LNCAP (cell line): Measurements from ENCODE around the gene PTPRM.

Experiments used
- CTCF ChIP-seq: fragments of 450-650 bp; IDR thresholded peaks from 2 replicates; pipeline ENCODE4 v1.5.1; 2017; ENCODE audit warnings: mild to moderate bottlenecking

The PTPRM gene

GRCh38 chr18:8299054-8299980 is 732.2 kb downstream of the PTPRM start:
- TF ChIP-seq CTCF: no peak

- no peak for TF ChIP-seq CTCF
These were observed 733.8 kb downstream of the PTPRM start for GRCh38 chr18:8300751-8301410.

GRCh38 chr18:8301427-8302172 is 734.5 kb downstream of the PTPRM start:
- TF ChIP-seq CTCF: no peak

GRCh38 chr18:8303151-8303755 is 736.1 kb downstream of the PTPRM start:
- TF ChIP-seq CTCF: no peak

- TF ChIP-seq CTCF: no peak
These were observed 740.8 kb downstream of the PTPRM start for GRCh38 chr18:8307960-8308359.

- TF ChIP-seq CTCF: no peak
These were observed 745.9 kb downstream of the PTPRM start for GRCh38 chr18:8313043-8313442.

GRCh38 chr18:8314124-8314523 is 747.0 kb downstream of the PTPRM start:
- TF ChIP-seq CTCF: no peak
